Astrocyte of the spinal cord (primary cell): ENCODE measurements around the gene TRIP10.

ENCODE experiments used
- DNase-seq: peaks from one replicate; pipeline ENCODE4 v3.0.0; 2011; ENCODE audit warnings: low read depth, low spot score
- H3K4me3 ChIP-seq: 2 replicates; pipeline ENCODE4 v1.5.1; 2011; ENCODE audit warnings: low read depth, mild to moderate bottlenecking, low read length, moderate library complexity
- CTCF ChIP-seq: IDR thresholded peaks from 2 replicates; pipeline ENCODE4 v1.5.1; 2012; ENCODE audit warnings: low read depth, mild to moderate bottlenecking, low read length, inconsistent platforms
- in situ Hi-C: cut with HindIII; loops from 2 replicates; pipeline ENCODE4 v1.10.0; 2017; ENCODE audit warnings: low sequenced_read_pairs

The TRIP10 gene

GRCh38 chr19:6711078-6711361 lies 28.5 kb upstream of the TRIP10 start:
- no peak for DNase-seq
- H3K4me3 ChIP-seq = no peak overlapping the region
- no peak for TF ChIP-seq CTCF
- in situ Hi-C loops = no loop called here

- DNase-seq = no peak
- TF ChIP-seq CTCF = no peak
- in situ Hi-C loops = no loop called here
- no peak overlapping the region for H3K4me3 ChIP-seq
These were observed 27.9 kb upstream of the TRIP10 start for GRCh38 chr19:6711605-6712004.

GRCh38 chr19:6712231-6712630 lies 27.2 kb upstream of the TRIP10 start:
- in situ Hi-C loops = no loop called here
- TF ChIP-seq CTCF = no peak
- no peak overlapping the region for H3K4me3 ChIP-seq
- DNase-seq = no peak

- TF ChIP-seq CTCF = no peak
- in situ Hi-C loops = no loop called here
- H3K4me3 ChIP-seq = no peak overlapping the region
- no peak for DNase-seq
These were observed 26.5 kb upstream of the TRIP10 start for GRCh38 chr19:6712692-6713670.

- DNase-seq = no peak
- in situ Hi-C loops = no loop called here
- H3K4me3 ChIP-seq = no peak overlapping the region
- no peak for TF ChIP-seq CTCF
These were observed 25.4 kb upstream of the TRIP10 start for GRCh38 chr19:6713773-6714692.

GRCh38 chr19:6714749-6715555 lies 24.5 kb upstream of the TRIP10 start:
- in situ Hi-C loops = no loop called here
- no peak for DNase-seq
- no peak for TF ChIP-seq CTCF
- no peak overlapping the region for H3K4me3 ChIP-seq
